ENCODE data around the gene MCM9.

The MCM9 gene

GRCh38 chr6:118934461-118935330 lies at the start of gene MCM9:
Gene MCM9, minus strand, starts transcription at chr6:118935159. Its CDS starts 3,436 bp downstream, at chr6:118931723.
- peak; percentile 99 for DNase-seq

- no peak for DNase-seq
These were observed 49.4 kb upstream of the MCM9 start for GRCh38 chr6:118984342-118984741.

GRCh38 chr6:118982575-118982911 lies 47.6 kb upstream of the MCM9 start:
- no peak for DNase-seq

GRCh38 chr6:118981884-118982574 lies 47.1 kb upstream of the MCM9 start:
- DNase-seq, result no peak

- DNase-seq, result no peak
These were observed 45.1 kb upstream of the MCM9 start for GRCh38 chr6:118980063-118980462.

- DNase-seq, result no peak
These were observed 39.8 kb upstream of the MCM9 start for GRCh38 chr6:118974790-118975189.

GRCh38 chr6:118971682-118972081 lies 36.7 kb upstream of the MCM9 start:
- no peak for DNase-seq

GRCh38 chr6:118970866-118971265 lies 35.9 kb upstream of the MCM9 start:
- no peak for DNase-seq

GRCh38 chr6:118968416-118968815 lies 33.5 kb upstream of the MCM9 start:
- no peak for DNase-seq

GRCh38 chr6:118967239-118967638 lies 32.3 kb upstream of the MCM9 start:
- DNase-seq, result no peak

- no peak for DNase-seq
These were observed 30.9 kb upstream of the MCM9 start for GRCh38 chr6:118965843-118966370.

GRCh38 chr6:118965371-118965770 lies 30.4 kb upstream of the MCM9 start:
- no peak for DNase-seq

- DNase-seq, result no peak
These were observed 28.0 kb upstream of the MCM9 start for GRCh38 chr6:118963003-118963402.

- peak; percentile 66 for DNase-seq
These were observed 24.9 kb upstream of the MCM9 start for GRCh38 chr6:118959903-118960302.

- no peak for DNase-seq
These were observed 18.4 kb upstream of the MCM9 start for GRCh38 chr6:118953391-118953790.

- no peak for DNase-seq
These were observed 17.7 kb upstream of the MCM9 start for GRCh38 chr6:118952683-118953082.

- no peak for DNase-seq
These were observed 10.3 kb upstream of the MCM9 start for GRCh38 chr6:118945217-118945616.

- no peak for DNase-seq
These were observed 5.8 kb upstream of the MCM9 start for GRCh38 chr6:118940770-118941169.

- DNase-seq, result no peak
These were observed 4.7 kb upstream of the MCM9 start for GRCh38 chr6:118939683-118940082.

GRCh38 chr6:118935978-118936703 lies 1.2 kb upstream of the MCM9 start:
- no peak for DNase-seq

- no peak for DNase-seq
These were observed 341 bp upstream of the MCM9 start for GRCh38 chr6:118935331-118935668.

GRCh38 chr6:118933855-118934460 lies 1.0 kb downstream of the MCM9 start:
- DNase-seq, result no peak

- DNase-seq, result peak; percentile 68
These were observed 2.5 kb downstream of the MCM9 start for GRCh38 chr6:118932421-118932820.

Data from NCI-H774 (cell line).